Liver (tissue), 9 donors: ENCODE measurements around the gene HS6ST3. TPM values are rescaled to one million over a fixed set of nuclear protein-coding genes. Genes with fewer than 3 reads are reported as not detected.

ENCODE experiments used
- DNase-seq: peaks from one replicate; pipeline ENCODE4 v3.0.0-alpha.2; 2017; ENCODE audit warnings: low spot score
- H3K27ac ChIP-seq, 2 donors: one replicate each; pipeline ENCODE4 v1.7.0; 2013; ENCODE audit warnings: inconsistent platforms in 2 of 2, low read length in 2 of 2, control low read depth in 1 of 2, low read depth in 1 of 2, mild to moderate bottlenecking in 1 of 2
- H3K27me3 ChIP-seq, 4 donors: one replicate each; pipeline versions ENCODE4 v1.6.1 to v1.7.0; 2013; ENCODE audit warnings: low read length in 3 of 4, inconsistent platforms in 1 of 4, mild to moderate bottlenecking in 1 of 4, moderate library complexity in 1 of 4; ENCODE audit not compliant: control insufficient read depth in 4 of 4, insufficient read depth in 4 of 4
- H3K36me3 ChIP-seq, 4 donors: one replicate each; pipeline versions ENCODE4 v1.6.1 to v1.7.0; 2013; ENCODE audit warnings: low read length in 3 of 4, mild to moderate bottlenecking in 3 of 4, low read depth in 1 of 4, moderate library complexity in 1 of 4; ENCODE audit not compliant: control insufficient read depth in 4 of 4, insufficient read depth in 3 of 4
- H3K4me1 ChIP-seq, 4 donors: one replicate each; pipeline versions ENCODE4 v1.6.1 to v1.7.0; 2013; ENCODE audit warnings: low read length in 3 of 4, mild to moderate bottlenecking in 3 of 4, moderate library complexity in 1 of 4; ENCODE audit not compliant: control insufficient read depth in 4 of 4, insufficient read depth in 4 of 4
- H3K4me3 ChIP-seq, 3 donors: one replicate each; pipeline versions ENCODE4 v1.6.1 to v1.7.0; 2013; ENCODE audit warnings: low read length in 3 of 3, control low read depth in 1 of 3, low read depth in 1 of 3, mild to moderate bottlenecking in 1 of 3
- H3K9ac ChIP-seq, 2 donors: one replicate each; pipeline ENCODE4 v1.7.0; 2013; ENCODE audit warnings: low read length in 2 of 2, mild to moderate bottlenecking in 2 of 2, moderate library complexity in 2 of 2, control low read depth in 1 of 2, low read depth in 1 of 2
- H3K9me3 ChIP-seq, 4 donors: one replicate each; pipeline versions ENCODE4 v1.6.1 to v1.7.0; 2013; ENCODE audit warnings: low read length in 3 of 4; ENCODE audit not compliant: control insufficient read depth in 4 of 4
- ATF3 ChIP-seq: IDR thresholded peaks from 2 replicates; pipeline ENCODE4 v1.6.1; 2016; ENCODE audit warnings: antibody characterized with exemption
- FOXA2 ChIP-seq: IDR thresholded peaks from 2 replicates; pipeline ENCODE4 v1.6.1; 2016; ENCODE audit warnings: antibody characterized with exemption
- GABPA ChIP-seq, 2 donors: IDR thresholded peaks in 1 of 2; conservative IDR thresholded peaks in 1 of 2; 2 replicates each; pipeline ENCODE4 v1.6.1; 2016; ENCODE audit warnings: antibody characterized with exemption in 2 of 2, mild to moderate bottlenecking in 1 of 2, moderate library complexity in 1 of 2
- HNF4A ChIP-seq, 2 donors: conservative IDR thresholded peaks; 2 replicates each; pipeline ENCODE4 v1.6.1; 2016; ENCODE audit warnings: antibody characterized with exemption in 2 of 2, mild to moderate bottlenecking in 2 of 2
- HNF4G ChIP-seq: IDR thresholded peaks from 2 replicates; pipeline ENCODE4 v1.6.1; 2016; ENCODE audit warnings: antibody characterized with exemption
- JUND ChIP-seq, 2 donors: IDR thresholded peaks; 2 replicates each; pipeline ENCODE4 v1.6.1; 2016; ENCODE audit warnings: antibody characterized with exemption in 2 of 2
- NR2F2 ChIP-seq: IDR thresholded peaks from 2 replicates; pipeline ENCODE4 v1.6.1; 2016; ENCODE audit warnings: antibody characterized with exemption
- RAD21 ChIP-seq, 2 donors: IDR thresholded peaks; 2 replicates each; pipeline ENCODE4 v1.6.1; 2016; ENCODE audit warnings: antibody characterized with exemption in 2 of 2, mild to moderate bottlenecking in 2 of 2
- REST ChIP-seq: IDR thresholded peaks from 2 replicates; pipeline ENCODE4 v1.6.1; 2016; ENCODE audit warnings: antibody characterized with exemption, mild to moderate bottlenecking
- RXRA ChIP-seq, 2 donors: IDR thresholded peaks; 2 replicates each; pipeline ENCODE4 v1.6.1; 2017 to 2018; ENCODE audit warnings: antibody characterized with exemption in 2 of 2, mild to moderate bottlenecking in 1 of 2
- TAF1 ChIP-seq: conservative IDR thresholded peaks from 2 replicates; pipeline ENCODE4 v1.6.1; 2016; ENCODE audit warnings: antibody characterized with exemption, mild to moderate bottlenecking
- YY1 ChIP-seq: IDR thresholded peaks from 2 replicates; pipeline ENCODE4 v1.6.1; 2016; ENCODE audit warnings: antibody characterized with exemption, mild to moderate bottlenecking
- ZBTB33 ChIP-seq: IDR thresholded peaks from 2 replicates; pipeline ENCODE4 v1.6.1; 2016; ENCODE audit warnings: antibody characterized with exemption
- WGBS: extraction: QIAGEN DNeasy Blood & Tissue Kit; methylation state at CpG from one replicate; pipeline ENCODE4 v1.1.7; 2013; 5-methylcytosine and 5-hydroxymethylcytosine counted together
- polyA plus RNA-seq, 2 donors: library from polyadenylated mRNA; stranded (reverse) in 1 of 2; unstranded in 1 of 2; fragments of 200-250 nt in 1 of 2; fragments of >200 nt in 1 of 2; fragmentation: Nextera tagmentation in 1 of 2; extraction: Ambion mirVana in 1 of 2; gene quantifications; one replicate each; pipeline versions ENCODE4 v1.2.1 to v1.2.3, GENCODE V29; 2013 to 2015
- total RNA-seq, 2 donors: library from RNA; depleted of rRNA; stranded (reverse); fragments of >200 nt; gene quantifications; one replicate each; pipeline ENCODE4 v1.2.3, GENCODE V29; 2014
- TF ChIP-seq, protein P1 (sequence below): fragments of 150-350 bp; IDR thresholded peaks from 2 replicates; pipeline ENCODE4 v1.5.1; 2017; ENCODE audit warnings: improper control_type of control experiment, low read depth, low read length; ENCODE audit not compliant: missing input control
- TF ChIP-seq, protein P2 (sequence below): IDR thresholded peaks from 2 replicates; pipeline ENCODE4 v1.6.1; 2016; ENCODE audit warnings: antibody characterized with exemption
- donor health status: healthy.
- donor health status: healthy.
- donor health status: healthy.
- donor health status: healthy.
- donor health status: healthy.

The HS6ST3 gene
- total and polyA plus RNA-seq, 4 donors: under 0.01 TPM; not detected in 3

GRCh38 chr13:96065849-96066248, 24.1 kb upstream of the HS6ST3 start:
- no peak for TF ChIP-seq ATF3
- TF ChIP-seq RAD21 (IDR thresholded peaks at IDR 0.05): no peak
- no peak for TF ChIP-seq NR2F2
- TF ChIP-seq HNF4A (conservative IDR thresholded peaks at IDR 0.05): no peak
- TF ChIP-seq YY1: no peak
- no peak for TF ChIP-seq TAF1
- no peak for TF ChIP-seq JUND (IDR thresholded peaks at IDR 0.05)
- no peak for TF ChIP-seq RXRA (IDR thresholded peaks at IDR 0.05)
- no peak for TF ChIP-seq FOXA2
- TF ChIP-seq ZBTB33: no peak
- TF ChIP-seq, protein P1, sequence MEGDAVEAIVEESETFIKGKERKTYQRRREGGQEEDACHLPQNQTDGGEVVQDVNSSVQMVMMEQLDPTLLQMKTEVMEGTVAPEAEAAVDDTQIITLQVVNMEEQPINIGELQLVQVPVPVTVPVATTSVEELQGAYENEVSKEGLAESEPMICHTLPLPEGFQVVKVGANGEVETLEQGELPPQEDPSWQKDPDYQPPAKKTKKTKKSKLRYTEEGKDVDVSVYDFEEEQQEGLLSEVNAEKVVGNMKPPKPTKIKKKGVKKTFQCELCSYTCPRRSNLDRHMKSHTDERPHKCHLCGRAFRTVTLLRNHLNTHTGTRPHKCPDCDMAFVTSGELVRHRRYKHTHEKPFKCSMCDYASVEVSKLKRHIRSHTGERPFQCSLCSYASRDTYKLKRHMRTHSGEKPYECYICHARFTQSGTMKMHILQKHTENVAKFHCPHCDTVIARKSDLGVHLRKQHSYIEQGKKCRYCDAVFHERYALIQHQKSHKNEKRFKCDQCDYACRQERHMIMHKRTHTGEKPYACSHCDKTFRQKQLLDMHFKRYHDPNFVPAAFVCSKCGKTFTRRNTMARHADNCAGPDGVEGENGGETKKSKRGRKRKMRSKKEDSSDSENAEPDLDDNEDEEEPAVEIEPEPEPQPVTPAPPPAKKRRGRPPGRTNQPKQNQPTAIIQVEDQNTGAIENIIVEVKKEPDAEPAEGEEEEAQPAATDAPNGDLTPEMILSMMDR: no peak
- no peak for TF ChIP-seq HNF4G
- no peak for TF ChIP-seq GABPA (IDR thresholded peaks at IDR 0.05 in 1 of 2, conservative IDR thresholded peaks at IDR 0.05 in 1 of 2)
- TF ChIP-seq REST: no peak
- no peaks in the 10 kb centered on the region for H3K36me3 ChIP-seq
- H3K27me3 ChIP-seq: peaks cover 0 to 6% (median 2%) of the 10 kb centered on the region in 4 donors
- WGBS: 82% methylated on average over 2 of the region's 2 CpGs
- H3K4me3 ChIP-seq: no peak overlapping the region
- DNase-seq: no peak
- no peaks in the 10 kb centered on the region for H3K9me3 ChIP-seq
- no peak overlapping the region for H3K9ac ChIP-seq
- no peaks in the 10 kb centered on the region for H3K4me1 ChIP-seq
- H3K27ac ChIP-seq: no peak overlapping the region

DNA sequence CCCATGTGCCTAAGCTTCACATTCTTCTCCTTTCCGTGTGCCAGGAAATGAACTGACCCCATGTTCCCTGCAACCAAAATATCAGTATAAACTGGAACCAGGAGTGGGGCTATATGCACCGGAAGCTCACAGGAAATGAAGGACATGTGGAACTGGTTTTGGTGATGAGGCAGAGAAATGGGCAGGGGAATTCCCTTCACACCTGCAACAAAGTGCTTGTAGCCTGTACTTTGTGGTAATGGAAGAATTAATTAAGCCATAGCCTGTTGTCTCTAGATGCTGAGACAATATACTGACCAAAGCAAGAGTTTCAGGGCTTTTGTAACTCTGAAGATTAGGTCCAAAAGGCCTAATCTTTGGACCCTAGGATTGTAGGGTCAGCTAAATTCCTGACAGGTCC, 21.2 kb upstream of the HS6ST3 start:
- Histone ChIP-seq H3K9me3 (no peaks in the 10 kb centered on the region), H3K27ac (no peak overlapping the region), H3K27me3 (peaks cover 0 to 6% (median 2%) of the 10 kb centered on the region in 4 donors), H3K36me3 (no peaks in the 10 kb centered on the region), H3K4me1 (no peaks in the 10 kb centered on the region), H3K4me3 (no peak overlapping the region), H3K9ac (no peak overlapping the region)
- no peak for DNase-seq
- 65% methylated on average over 2 of the region's 2 CpGs for WGBS
- TF ChIP-seq, protein P1: no peak
- TF ChIP-seq GABPA (IDR thresholded peaks at IDR 0.05 in 1 of 2, conservative IDR thresholded peaks at IDR 0.05 in 1 of 2): no peak
- TF ChIP-seq, protein P2, sequence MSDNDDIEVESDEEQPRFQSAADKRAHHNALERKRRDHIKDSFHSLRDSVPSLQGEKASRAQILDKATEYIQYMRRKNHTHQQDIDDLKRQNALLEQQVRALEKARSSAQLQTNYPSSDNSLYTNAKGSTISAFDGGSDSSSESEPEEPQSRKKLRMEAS: no peak
- TF ChIP-seq YY1: no peak
- no peak for TF ChIP-seq REST
- no peak for TF ChIP-seq RAD21 (IDR thresholded peaks at IDR 0.05)
- TF ChIP-seq ATF3: no peak
